ENCODE measurements around the gene CARS2.

CARS2 gene

DNA sequence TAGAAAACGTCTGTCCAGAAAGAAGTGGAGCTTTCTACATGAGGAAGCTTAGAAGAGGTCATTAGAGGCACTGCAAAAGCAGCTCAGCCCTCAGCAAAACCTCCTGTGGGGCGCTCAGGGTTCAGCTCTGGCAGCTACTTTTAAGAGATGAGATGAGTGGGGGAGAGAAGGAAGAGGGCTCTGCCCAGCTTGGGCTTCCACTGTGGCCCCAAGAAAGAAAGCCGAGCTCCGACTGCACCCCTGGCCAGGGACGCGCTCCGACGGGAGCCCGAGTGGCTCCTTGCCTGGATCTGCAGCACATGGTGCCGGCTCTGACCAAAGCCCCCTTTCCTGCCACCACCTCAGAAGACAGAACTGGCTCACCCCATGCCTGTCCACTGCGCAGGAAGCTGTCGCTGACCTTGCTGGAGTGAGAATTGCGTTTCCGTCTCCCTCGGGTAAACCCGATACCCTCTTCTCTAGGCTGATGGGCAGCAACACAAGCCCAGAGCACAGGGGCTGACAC, 54.1 kb downstream of the CARS2 start:
- TF ChIP-seq, protein P1, sequence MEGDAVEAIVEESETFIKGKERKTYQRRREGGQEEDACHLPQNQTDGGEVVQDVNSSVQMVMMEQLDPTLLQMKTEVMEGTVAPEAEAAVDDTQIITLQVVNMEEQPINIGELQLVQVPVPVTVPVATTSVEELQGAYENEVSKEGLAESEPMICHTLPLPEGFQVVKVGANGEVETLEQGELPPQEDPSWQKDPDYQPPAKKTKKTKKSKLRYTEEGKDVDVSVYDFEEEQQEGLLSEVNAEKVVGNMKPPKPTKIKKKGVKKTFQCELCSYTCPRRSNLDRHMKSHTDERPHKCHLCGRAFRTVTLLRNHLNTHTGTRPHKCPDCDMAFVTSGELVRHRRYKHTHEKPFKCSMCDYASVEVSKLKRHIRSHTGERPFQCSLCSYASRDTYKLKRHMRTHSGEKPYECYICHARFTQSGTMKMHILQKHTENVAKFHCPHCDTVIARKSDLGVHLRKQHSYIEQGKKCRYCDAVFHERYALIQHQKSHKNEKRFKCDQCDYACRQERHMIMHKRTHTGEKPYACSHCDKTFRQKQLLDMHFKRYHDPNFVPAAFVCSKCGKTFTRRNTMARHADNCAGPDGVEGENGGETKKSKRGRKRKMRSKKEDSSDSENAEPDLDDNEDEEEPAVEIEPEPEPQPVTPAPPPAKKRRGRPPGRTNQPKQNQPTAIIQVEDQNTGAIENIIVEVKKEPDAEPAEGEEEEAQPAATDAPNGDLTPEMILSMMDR (IDR thresholded peaks at IDR 0.05) = no peak

DNA sequence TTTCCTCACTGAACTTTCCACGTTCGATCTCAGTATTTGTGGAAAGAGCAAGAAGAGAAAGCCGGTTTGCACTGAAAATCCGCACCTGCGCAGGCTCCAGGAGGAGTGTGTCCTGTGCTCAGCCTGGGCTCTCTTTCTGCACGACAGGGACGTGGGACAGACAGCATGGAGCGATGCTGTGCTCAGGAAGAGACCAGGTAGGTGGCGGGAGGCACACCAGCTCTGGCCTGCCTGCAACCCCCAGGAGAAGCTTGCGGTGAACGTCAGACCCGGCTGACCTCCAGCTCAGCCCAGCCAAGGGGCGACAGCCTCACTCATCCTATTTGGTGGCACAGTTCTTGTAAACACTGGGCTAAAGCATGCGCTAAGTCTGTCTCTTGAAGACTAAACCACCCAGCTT, 54.6 kb downstream of the CARS2 start:
- TF ChIP-seq, protein P1 (IDR thresholded peaks at IDR 0.05) = no peak

DNA sequence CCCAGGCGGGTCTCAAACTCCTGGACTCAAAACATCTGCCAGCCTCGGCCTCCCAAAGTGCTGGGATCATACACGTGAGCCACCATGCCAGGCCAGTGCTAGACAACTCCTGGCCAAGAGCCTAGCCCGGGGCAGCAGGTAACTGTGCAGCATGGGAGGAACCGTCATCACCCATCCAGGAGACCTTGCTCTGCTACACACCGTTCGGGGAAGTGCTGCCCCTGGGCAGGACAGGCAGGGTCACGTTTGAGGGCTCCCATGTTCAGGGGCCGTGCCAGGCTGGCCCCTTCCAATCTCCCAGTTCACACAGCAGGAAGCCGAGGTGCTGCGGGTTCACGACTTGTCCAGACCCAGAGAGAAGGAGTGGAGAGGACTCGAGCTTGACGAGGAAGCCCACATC, 55.5 kb downstream of the CARS2 start:
- TF ChIP-seq, protein P1 (IDR thresholded peaks at IDR 0.05) = no peak

DNA sequence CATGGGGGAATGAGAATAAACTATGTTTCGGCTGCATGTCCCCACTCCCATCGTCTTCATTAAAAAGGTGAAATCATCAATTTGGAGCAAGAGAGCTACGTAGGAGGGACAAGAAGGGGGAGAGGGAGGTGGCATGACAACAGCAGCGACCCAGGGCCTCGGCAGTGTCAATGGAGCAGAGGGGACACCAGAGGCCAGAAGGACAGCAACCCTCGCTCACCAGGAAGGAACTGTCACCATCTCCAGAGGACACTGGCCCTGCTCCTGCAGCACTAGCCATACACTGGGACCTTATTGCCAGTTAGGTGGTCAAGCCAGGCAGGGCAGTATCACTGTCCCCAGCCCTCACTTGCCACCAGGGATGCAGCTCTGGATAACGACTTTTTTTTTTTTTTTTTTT, 56.4 kb downstream of the CARS2 start:
- TF ChIP-seq, protein P1 (IDR thresholded peaks at IDR 0.05) = no peak

DNA sequence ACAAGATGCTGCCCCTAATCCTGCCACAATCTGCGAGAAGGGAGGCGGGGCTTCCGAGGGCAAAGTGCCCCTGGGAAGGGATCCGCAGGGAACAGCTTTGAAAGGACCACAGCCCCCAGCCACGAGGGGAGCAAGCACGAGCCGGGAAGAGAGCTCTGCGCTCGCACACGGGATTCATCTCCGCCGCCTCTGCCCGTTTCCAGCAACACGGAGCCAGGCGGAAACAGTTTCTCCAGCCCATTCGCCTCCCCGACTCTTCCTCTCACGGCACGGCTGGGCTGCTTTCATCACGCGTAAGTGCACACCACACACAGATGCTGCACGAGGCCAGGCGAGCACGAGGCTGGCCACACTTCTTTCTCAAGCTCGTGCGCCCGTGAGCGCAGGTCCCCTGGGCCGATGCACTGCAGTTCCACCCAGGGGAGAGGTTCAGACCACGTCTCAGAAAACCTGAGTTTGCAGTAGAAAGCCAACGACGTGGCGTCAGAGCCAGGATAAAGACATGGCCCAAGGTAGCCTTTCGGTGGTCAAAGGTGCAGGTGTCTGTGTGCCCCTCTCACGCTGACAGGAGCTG, 57.0 kb downstream of the CARS2 start:
- TF ChIP-seq, protein P1 (IDR thresholded peaks at IDR 0.05) = no peak

DNA sequence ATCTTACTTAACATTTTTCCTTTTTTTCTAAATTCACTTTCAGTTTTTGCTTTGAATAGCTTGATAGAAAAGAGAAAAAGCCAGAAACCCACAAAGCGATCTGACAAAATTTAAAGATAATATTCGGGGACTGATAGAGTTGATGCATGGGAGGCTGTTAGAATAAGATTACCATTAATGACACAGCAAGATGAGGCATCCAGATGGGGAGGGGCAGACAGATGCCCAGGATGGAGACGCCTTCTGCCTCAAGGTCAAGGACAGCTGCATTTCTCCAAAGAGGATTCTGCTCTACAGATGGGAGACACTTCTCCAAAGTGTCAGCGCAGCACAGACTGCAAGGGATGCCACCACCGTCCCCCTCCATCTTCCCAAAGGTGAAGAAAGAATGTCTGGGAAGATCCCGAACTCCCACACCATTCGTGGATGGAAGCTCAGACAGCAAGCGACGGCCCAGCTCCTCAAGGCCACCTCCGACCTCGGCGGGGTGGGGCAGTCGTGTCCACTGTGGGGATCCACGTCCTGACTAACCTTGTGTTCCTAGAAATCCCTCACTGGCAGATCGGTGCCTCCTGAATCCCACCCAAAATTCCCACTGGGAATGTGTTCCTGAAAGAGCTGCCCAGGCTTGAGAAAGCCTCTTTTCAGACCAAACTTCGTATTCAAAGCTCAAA, 57.6 kb downstream of the CARS2 start:
- TF ChIP-seq, protein P1 (IDR thresholded peaks at IDR 0.05) = no peak

DNA sequence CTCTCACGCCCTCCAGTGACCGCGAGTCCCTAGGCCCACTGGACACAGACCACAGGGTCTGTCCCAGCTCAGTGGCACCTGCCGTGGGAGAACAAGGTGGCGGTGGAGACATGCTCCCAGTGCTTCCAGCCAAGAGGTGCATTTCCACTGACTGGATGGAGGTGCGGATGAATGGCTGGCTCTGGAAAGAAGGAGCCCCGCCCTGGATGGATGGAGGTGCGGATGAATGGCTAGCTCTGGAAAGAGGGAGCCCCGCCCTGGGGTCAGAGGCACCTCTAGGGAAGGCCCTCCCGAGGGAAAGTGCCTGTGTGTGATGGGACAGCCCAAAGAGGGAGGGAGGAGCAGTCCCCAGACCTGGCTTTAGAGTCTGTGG, 58.6 kb downstream of the CARS2 start:
- TF ChIP-seq, protein P1 (IDR thresholded peaks at IDR 0.05) = no peak
